Lower leg skin (tissue), 4 donors: ENCODE measurements around the gene GAREM1. TPM values are rescaled to one million over a fixed set of nuclear protein-coding genes. Genes with fewer than 3 reads are reported as not detected.
"Not testable (repeated sequence)": the region's sequence is repeated elsewhere in the genome, so short reads cannot be mapped to it uniquely, and the experiment has no call there.

ENCODE experiments used
- DNase-seq, 2 donors: peaks; one replicate each; pipeline ENCODE4 v3.0.0-alpha.2; 2019; ENCODE audit warnings: low spot score in 2 of 2
- H3K4me3 ChIP-seq: fragments of 200-600 bp; sonication (generic); 2 replicates; pipeline ENCODE4 v1.5.1; 2017; ENCODE audit warnings: mild to moderate bottlenecking, low read depth; ENCODE audit not compliant: poor library complexity, severe bottlenecking
- CTCF ChIP-seq, 3 donors: fragments of 450-650 bp; IDR thresholded peaks; one replicate each; pipeline ENCODE4 v1.5.1; 2016; ENCODE audit warnings: antibody characterized with exemption in 3 of 3, mild to moderate bottlenecking in 3 of 3, moderate library complexity in 2 of 3
- POLR2A ChIP-seq, 2 donors: fragments of 450-650 bp; IDR thresholded peaks; one replicate each; pipeline ENCODE4 v1.6.1; 2016 to 2017; ENCODE audit warnings: antibody characterized with exemption in 2 of 2, mild to moderate bottlenecking in 1 of 2, moderate library complexity in 1 of 2
- WGBS, 2 donors: methylation state at CpG; one replicate each; pipeline ENCODE4 v1.1.5; 2018; 5-methylcytosine and 5-hydroxymethylcytosine counted together
- intact Hi-C: fragments of 100-400 bp; cut with DNase I; formaldehyde crosslinking; loops from one replicate; pipeline ENCODE4 v1.15.0; 2023; ENCODE audit warnings: low total_unique reads
- total RNA-seq, 4 donors: library from RNA; depleted of rRNA; stranded (reverse); fragments of >200 nt; gene quantifications; one replicate each; pipeline ENCODE4 v1.1.0, GENCODE V29; 2016

The GAREM1 gene
- 10 to 100 TPM; 41.1 to 70.9 (median 49.6) TPM for total RNA-seq

- TF ChIP-seq CTCF (IDR thresholded peaks at IDR 0.05) (no peak), POLR2A (IDR thresholded peaks at IDR 0.05) (no peak)
- WGBS, 2 donors = 3 to 6% methylated on average over 27 to 53 of the region's 82 CpGs
- intact Hi-C loops = loop anchor here (5.0 kb wide), 2 partner anchors 184 to 199 kb away; no protein-coding TSS in a partner anchor
- H3K4me3 ChIP-seq = peak within 1 kb of the TSS; percentile 53
- DNase-seq = peak; percentile 94 to 98
Measured at GRCh38 chr18:32470714-32471633, at the start of gene GAREM1. Gene GAREM1 (minus strand): TSS chr18:32470882. CDS start chr18:32470428, 454 bp downstream.

- no peak for DNase-seq
- intact Hi-C loops = no loop called here
- no peak overlapping the region for H3K4me3 ChIP-seq
- no peak for TF ChIP-seq POLR2A (IDR thresholded peaks at IDR 0.05)
- TF ChIP-seq CTCF (IDR thresholded peaks at IDR 0.05) = no peak
- WGBS, 2 donors = 91 to 98% methylated on average over 7 of the region's 7 CpGs
Measured at GRCh38 chr18:32511147-32511546, 40.5 kb upstream of the GAREM1 start.

- intact Hi-C loops = no loop called here
- no peak for TF ChIP-seq POLR2A (IDR thresholded peaks at IDR 0.05)
- TF ChIP-seq CTCF (IDR thresholded peaks at IDR 0.05) = no peak
- no peak for DNase-seq
- no peak overlapping the region for H3K4me3 ChIP-seq
- 88 to 94% methylated on average over 3 of the region's 3 CpGs for WGBS, 2 donors
Measured at GRCh38 chr18:32509111-32509510, 38.4 kb upstream of the GAREM1 start.

GRCh38 chr18:32507093-32507492 is 36.4 kb upstream of the GAREM1 start:
- intact Hi-C loops = no loop called here
- no peak for TF ChIP-seq CTCF (IDR thresholded peaks at IDR 0.05)
- TF ChIP-seq POLR2A (IDR thresholded peaks at IDR 0.05) = no peak
- DNase-seq = no peak
- H3K4me3 ChIP-seq = no peak overlapping the region
- WGBS, 2 donors = 67 to 73% methylated on average over 1 of the region's 1 CpG

GRCh38 chr18:32502014-32502413 is 31.3 kb upstream of the GAREM1 start:
- no peak for TF ChIP-seq CTCF (IDR thresholded peaks at IDR 0.05)
- TF ChIP-seq POLR2A (IDR thresholded peaks at IDR 0.05) = no peak
- intact Hi-C loops = no loop called here
- DNase-seq = no peak
- H3K4me3 ChIP-seq = no peak overlapping the region
- WGBS, 2 donors = 81% methylated on average over 4 of the region's 4 CpGs

GRCh38 chr18:32501242-32501641 is 30.6 kb upstream of the GAREM1 start:
- H3K4me3 ChIP-seq, DNase-seq, intact Hi-C loops: not testable (repeated sequence)
- WGBS, 2 donors = 84 to 86% methylated on average over 2 of the region's 2 CpGs
